Endothelial cell of umbilical vein (primary cell): Measurements from ENCODE around the gene ZBTB25.

Experiments used
- EZH2 ChIP-seq: IDR thresholded peaks from 2 replicates; pipeline ENCODE4 v1.6.1; 2012; ENCODE audit warnings: borderline replicate concordance, low read depth, mild to moderate bottlenecking, moderate library complexity, low read length, inconsistent platforms; ENCODE audit not compliant: severe bottlenecking
- FOS ChIP-seq: IDR thresholded peaks from 2 replicates; pipeline ENCODE4 v1.6.1; 2011; ENCODE audit warnings: mild to moderate bottlenecking, low read length, moderate library complexity, borderline replicate concordance; ENCODE audit not compliant: insufficient read depth
- MYC ChIP-seq: IDR thresholded peaks from one replicate; pipeline ENCODE4 v1.6.1; 2011; ENCODE audit warnings: mild to moderate bottlenecking, low read depth, low read length
- POLR2A ChIP-seq: IDR thresholded peaks from 2 replicates; pipeline ENCODE4 v1.6.1; 2012; ENCODE audit warnings: low read depth, mild to moderate bottlenecking, control low read depth, low read length
- POLR2AphosphoS5 ChIP-seq: IDR thresholded peaks from 2 replicates; pipeline ENCODE4 v1.6.1; 2012; ENCODE audit warnings: low read depth, mild to moderate bottlenecking, control low read depth, low read length, moderate library complexity; ENCODE audit not compliant: insufficient read depth
- TF ChIP-seq, protein P1 (sequence below), 2 donors: IDR thresholded peaks; 1 replicate in 1 of 2; 2 replicates in 1 of 2; pipeline ENCODE4 v1.5.1; 2011; ENCODE audit warnings: low read length in 2 of 2, mild to moderate bottlenecking in 2 of 2, moderate library complexity in 2 of 2, control low read depth in 1 of 2, inconsistent platforms in 1 of 2, low read depth in 1 of 2; ENCODE audit not compliant: insufficient read depth in 1 of 2; ENCODE audit errors: extremely low read depth in 1 of 2

DNA sequence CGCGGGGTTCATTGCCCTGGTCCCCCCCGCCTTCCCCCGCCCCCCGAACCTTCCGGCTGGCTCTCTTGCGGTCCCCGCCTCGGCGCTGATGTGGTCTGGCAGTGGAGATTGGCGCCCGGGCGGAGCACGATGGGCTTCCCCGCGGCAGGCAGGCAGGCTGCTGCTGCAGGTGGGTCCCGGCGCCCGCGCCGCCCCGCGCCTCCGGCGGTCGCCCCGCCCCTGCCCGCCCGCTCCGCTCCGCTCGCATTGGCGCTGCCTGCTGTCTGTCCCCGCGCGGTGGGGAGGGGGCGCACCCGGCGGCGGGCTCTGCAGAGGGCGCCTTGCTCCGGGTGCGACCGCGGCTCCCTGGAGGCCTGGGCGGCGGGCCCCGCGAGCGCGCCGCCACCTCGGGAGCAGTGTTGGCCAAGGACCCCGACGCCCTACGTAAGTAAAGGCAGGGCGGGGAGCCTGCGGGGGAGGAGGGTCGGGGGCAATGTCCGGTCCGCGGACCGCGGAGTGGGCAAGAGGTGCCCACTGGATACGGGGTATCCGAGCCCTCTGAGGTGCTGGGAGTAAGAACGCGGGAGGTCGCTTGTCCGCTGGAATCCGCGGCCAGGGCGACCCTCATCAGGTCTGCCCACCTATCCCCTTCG lies 38.3 kb downstream of the ZBTB25 start, which contains the start of gene AKAP5:
- no peak for TF ChIP-seq MYC
- no peak for TF ChIP-seq POLR2A
- TF ChIP-seq POLR2AphosphoS5, result peak; percentile 17
- TF ChIP-seq FOS, result no peak
- TF ChIP-seq, protein P1, sequence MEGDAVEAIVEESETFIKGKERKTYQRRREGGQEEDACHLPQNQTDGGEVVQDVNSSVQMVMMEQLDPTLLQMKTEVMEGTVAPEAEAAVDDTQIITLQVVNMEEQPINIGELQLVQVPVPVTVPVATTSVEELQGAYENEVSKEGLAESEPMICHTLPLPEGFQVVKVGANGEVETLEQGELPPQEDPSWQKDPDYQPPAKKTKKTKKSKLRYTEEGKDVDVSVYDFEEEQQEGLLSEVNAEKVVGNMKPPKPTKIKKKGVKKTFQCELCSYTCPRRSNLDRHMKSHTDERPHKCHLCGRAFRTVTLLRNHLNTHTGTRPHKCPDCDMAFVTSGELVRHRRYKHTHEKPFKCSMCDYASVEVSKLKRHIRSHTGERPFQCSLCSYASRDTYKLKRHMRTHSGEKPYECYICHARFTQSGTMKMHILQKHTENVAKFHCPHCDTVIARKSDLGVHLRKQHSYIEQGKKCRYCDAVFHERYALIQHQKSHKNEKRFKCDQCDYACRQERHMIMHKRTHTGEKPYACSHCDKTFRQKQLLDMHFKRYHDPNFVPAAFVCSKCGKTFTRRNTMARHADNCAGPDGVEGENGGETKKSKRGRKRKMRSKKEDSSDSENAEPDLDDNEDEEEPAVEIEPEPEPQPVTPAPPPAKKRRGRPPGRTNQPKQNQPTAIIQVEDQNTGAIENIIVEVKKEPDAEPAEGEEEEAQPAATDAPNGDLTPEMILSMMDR (IDR thresholded peaks at IDR 0.05; ENCODE audit: extremely low read depth in 1 of 2, insufficient read depth in 1 of 2, low read depth in 1 of 2, low read length in 2 of 2), result no peak
- no peak for TF ChIP-seq EZH2
